ENCODE data around the gene NIPAL3.

DNA sequence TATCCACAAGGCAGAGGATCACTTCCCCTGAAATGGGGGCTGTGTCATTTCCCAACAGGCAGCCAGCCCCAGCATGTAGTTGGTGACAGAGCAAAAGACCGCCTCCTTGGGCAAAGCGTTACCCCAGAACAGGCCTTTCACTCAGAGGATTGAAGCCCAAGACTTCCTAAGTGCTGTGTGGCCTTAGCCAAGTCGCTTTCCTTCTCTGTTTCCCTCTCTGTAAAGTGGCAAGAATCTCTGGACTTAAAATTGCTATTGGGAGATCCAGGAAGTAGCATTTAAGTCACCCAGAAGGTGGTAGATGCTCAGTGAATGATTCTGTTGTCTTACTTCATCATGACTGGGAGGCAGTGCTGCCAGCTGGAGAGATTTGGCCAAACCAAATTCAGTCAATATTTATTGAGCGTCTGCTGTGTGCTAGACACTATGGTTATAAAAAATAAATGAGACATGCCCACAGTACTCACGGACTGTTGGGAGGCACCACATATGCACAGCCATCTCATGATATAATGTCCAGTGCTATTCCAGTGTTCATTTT is 35.3 kb downstream of the NIPAL3 start:
- TF ChIP-seq CTCF (optimal IDR thresholded peaks at IDR 0.05 in 1 of 3, IDR thresholded peaks at IDR 0.05 in 1 of 3, conservative IDR thresholded peaks at IDR 0.05 in 1 of 3; ENCODE audit: extremely low read depth in 1 of 3, insufficient read depth in 2 of 3, low read length in 3 of 3): no peak
- no peak for TF ChIP-seq EZH2 (IDR thresholded peaks at IDR 0.05; ENCODE audit: low read length)

Measured in keratinocyte (primary cell).